GM19324 (cell line): Measurements from ENCODE around the gene TESPA1.
A peak's percentile ranks its signal among the peaks of the same experiment; 100 is the strongest.

Source experiments
- ATAC-seq: cut with Tn5 transposase; IDR thresholded peaks from one replicate; pipeline ENCODE4 v1.9.1; 2021; ENCODE audit warnings: mild to moderate bottlenecking, moderate library complexity; ENCODE audit not compliant: unreplicated experiment, low FRiP score

TESPA1 gene, protein sequence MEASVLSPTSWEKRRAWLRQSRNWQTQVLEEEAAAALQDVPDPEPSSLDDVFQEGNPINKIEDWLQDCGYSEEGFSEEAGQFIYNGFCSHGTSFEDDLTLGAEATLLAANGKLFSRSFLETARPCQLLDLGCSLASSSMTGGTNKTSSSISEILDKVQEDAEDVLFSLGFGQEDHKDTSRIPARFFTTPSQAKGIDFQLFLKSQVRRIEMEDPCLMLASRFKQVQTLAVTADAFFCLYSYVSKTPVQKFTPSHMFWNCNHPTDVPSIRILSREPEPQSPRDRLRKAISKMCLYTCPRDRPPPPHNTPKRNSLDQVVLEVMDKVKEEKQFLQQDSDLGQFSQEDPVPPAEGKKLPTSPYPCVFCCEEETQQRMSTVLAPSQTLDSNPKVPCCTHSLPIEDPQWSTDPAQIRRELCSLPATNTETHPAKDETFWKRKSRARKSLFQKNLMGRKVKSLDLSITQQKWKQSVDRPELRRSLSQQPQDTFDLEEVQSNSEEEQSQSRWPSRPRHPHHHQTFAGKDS

DNA sequence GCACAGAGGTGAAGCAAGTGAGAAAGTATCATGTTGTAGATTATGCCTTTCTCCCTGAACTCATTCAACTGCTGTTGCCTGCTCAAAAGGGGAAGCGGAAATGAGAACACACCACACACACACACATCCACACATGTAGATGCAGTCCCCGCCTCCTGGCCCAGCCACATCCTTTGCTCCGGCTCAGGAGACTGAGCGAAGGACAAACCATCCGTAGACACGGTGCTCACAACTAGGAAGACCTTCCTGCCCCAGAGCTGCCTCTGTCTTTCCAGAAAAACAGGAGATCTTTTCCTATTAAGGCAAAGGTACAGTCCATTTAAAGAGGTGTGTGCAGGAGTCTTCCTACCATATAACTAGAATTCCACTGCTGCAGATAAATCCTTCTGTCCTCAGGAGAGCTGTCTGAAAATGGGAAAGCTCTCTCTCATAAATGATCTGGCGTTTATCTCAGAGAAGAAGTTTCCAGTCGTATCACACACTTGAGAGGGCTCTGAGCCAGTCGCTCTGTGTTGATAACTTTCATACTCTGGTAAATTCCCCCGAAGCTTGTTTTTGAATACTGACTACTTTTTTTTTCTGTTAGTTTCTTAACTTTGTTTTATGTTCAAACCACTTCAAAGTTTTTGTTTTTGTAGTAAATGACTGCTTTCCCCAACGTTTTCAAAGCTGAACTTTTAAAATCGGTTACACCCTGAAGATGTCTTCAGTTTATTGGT lies at the start of gene TESPA1:
Gene TESPA1, minus strand, starts transcription at position 105 of the 719 bp plus-strand sequence. CDS start 10,200 bp downstream, outside the sequence.
- peak; percentile 97 for ATAC-seq

- no peak for ATAC-seq
These were observed 49.7 kb upstream of the TESPA1 start for GRCh38 chr12:55034218-55034617.

DNA sequence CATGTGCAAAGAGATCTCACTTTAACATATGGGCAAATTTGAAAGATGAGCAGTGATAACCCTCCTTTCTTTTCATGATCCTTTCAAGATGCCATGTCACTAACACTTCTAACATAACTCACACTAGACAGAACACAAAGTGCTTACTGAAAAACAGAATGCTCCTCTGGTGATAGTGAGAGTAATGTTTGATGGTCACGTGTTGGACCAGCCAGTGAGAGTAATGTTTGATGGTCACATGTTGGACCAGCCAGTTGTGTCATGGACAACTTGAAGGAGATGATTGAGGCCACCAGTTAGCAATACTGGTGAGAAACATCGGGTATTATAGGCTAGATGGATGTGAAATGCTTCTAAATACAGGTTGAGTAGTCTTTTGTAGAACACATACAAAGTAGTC lies 40.9 kb upstream of the TESPA1 start:
- ATAC-seq = no peak

GRCh38 chr12:55024575-55024974 lies 40.0 kb upstream of the TESPA1 start:
- no peak for ATAC-seq

GRCh38 chr12:55019784-55020183 lies 35.2 kb upstream of the TESPA1 start, which contains the start of gene NEUROD4:
NEUROD4 (plus strand) TSS chr12:55019974; CDS start chr12:55026440, 6,466 bp downstream.
- no peak for ATAC-seq

DNA sequence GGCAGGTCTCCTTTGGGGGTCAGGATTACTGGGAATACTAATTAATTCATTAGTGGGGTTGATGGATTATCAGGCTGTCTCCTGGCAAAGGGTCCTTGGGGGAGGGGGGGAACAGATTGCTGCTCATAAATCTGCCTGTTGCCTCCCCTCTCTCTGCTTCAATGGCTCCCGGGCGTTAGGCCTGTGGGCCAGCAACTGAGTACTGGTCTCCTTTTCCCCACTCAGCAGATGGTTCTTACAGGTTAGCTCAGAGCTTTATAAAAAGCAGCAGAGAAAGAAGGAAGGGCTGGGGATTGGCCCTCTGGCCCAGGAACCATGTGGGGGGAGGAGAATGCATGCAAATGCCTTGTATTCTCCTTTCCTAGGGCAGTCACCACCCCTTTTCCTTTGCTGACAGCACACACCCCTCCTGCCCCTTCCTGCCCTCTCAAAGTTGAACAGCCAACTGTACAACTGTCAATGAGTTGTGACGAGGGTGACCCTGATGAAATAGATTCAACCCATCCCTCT lies 32.9 kb upstream of the TESPA1 start:
- ATAC-seq = no peak

GRCh38 chr12:55008944-55009585 lies 24.5 kb upstream of the TESPA1 start:
- ATAC-seq = no peak

- ATAC-seq = no peak
These were observed 17.8 kb upstream of the TESPA1 start for GRCh38 chr12:55002355-55002754.

DNA sequence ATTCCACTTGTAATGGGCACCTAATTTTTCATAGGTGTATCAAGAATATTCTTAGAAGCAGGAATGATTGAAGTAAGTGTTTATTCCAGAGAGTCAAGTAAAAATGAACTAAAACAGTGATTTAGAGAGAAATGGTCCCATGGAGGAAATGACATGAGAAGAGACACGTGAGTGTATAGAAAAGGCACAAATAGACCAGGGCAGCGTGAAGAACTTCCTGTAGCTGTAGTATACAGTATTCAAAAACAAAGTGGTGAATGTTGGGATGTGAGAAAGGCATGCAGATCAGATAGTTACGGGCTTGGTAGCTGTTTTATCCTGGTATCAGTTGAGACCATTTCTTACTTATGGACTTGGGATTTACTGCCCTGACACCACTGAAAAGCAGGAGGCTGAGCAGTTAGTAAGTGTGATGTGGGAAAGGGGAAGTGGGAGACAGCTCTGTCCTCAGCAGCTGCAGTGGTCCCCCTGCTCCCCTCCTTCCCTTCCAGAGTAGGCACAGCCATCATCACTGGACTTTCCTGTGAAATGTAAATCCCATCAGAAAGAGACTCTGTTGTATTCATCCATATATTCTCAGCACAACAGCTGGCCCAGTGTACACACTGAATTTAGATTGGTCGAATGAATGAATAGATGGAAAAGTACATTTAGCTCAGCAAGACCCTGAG lies 16.8 kb upstream of the TESPA1 start:
- ATAC-seq = no peak

- no peak for ATAC-seq
These were observed 14.5 kb upstream of the TESPA1 start for GRCh38 chr12:54998958-54999510.

GRCh38 chr12:54997929-54998522 lies 13.5 kb upstream of the TESPA1 start:
- ATAC-seq = no peak

DNA sequence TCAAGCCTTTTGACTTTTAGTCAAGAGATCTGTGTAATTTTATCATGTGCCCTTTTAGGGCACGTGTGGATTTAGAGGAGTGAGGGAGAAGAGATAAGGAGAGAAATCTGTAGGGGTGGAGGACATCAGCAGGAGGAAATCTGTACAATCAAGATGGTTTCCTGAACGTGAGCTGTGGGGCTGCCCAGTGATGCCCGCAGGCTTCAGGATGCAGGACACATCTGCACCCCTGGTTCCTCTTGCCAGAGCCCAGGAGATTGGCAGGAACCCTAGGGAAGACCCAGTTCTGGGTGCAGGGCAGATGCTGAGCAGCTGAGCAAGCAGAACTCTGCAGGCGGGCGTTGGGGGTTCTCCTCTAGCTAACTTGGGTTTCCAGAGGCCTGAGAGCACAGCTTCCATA lies 11.6 kb upstream of the TESPA1 start:
- no peak for ATAC-seq

- peak; percentile 41 for ATAC-seq
These were observed 8.7 kb upstream of the TESPA1 start for GRCh38 chr12:54993181-54993835.

GRCh38 chr12:54991991-54992375 lies 7.4 kb upstream of the TESPA1 start:
- ATAC-seq = no peak

- ATAC-seq = peak; percentile 73
These were observed 6.8 kb upstream of the TESPA1 start for GRCh38 chr12:54991161-54991990.

DNA sequence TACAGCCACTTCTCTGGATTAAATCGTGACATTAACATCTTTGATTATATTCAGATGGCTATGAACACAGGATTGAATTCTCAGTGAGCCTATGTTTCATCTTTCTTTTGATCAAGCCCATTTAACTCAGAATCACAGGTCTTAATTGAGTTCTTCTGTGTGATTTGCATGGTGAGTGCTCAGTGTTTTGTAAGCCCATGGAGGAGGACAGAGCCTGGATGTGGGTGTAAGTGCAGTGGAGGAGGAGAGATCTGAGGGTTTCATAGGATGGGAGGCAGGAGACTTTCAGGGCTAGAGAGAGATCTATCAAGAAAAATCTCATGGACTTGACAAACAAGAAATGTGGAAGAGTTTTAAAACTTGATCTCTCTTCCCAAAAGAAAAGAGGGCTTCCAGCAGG lies 5.3 kb upstream of the TESPA1 start:
- no peak for ATAC-seq

GRCh38 chr12:54988402-54989054 lies 4.0 kb upstream of the TESPA1 start:
- ATAC-seq = peak; percentile 47
